AG09319 (cell line): ENCODE measurements around the gene CAMK2B.

Source experiments
- DNase-seq: peaks from one replicate; pipeline ENCODE4 v3.0.0-alpha.2; 2010; ENCODE audit warnings: low read depth; ENCODE audit errors: extremely low read depth
- TF ChIP-seq, protein P1 (sequence below): IDR thresholded peaks from 2 replicates; pipeline ENCODE4 v1.5.1; 2011; ENCODE audit warnings: low read depth, mild to moderate bottlenecking, inconsistent platforms, low read length, moderate library complexity

The CAMK2B gene

DNA sequence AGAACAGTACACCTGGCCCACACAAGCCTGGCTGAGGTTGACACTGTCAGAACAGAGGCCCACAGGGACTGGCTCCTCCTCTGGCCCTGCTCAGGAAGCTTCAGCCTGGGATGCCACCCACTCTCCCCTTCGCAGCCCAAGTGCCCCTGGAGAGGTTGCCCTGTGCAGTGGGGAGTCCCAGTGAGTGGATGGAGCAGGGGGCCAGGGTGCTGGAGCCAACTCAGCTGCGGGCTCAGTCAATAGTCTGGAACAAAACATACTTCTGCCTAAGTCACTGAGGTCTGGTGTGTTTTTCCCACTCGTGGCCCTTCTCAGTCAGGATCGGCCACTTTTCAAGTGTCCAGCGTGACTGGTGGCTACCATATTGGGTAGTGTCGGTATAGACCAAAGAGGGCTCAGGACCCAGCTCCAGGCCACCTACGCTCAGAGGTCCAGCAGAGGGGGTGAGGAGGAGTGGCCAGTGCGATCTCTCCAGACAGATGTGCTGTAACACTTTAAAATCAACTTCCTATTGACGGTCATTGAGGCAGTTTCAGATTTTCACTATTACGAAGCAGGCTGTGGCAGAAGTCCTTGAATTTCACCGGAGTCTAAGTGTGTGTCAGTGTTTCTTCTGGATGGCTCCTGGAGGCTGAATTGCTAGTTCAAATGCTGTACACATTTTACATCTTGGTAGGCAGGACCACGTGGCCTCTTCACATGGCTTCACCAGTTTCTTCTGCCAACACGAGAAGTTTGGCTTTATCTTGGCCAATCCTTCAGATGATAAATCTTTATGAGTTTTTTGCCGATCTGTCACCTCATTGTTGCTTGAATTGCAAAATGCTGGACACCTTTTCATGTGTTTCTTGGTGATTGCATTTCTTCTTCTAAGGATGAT, 135.2 kb downstream of the CAMK2B start:
- DNase-seq, result no peak
- TF ChIP-seq, protein P1, sequence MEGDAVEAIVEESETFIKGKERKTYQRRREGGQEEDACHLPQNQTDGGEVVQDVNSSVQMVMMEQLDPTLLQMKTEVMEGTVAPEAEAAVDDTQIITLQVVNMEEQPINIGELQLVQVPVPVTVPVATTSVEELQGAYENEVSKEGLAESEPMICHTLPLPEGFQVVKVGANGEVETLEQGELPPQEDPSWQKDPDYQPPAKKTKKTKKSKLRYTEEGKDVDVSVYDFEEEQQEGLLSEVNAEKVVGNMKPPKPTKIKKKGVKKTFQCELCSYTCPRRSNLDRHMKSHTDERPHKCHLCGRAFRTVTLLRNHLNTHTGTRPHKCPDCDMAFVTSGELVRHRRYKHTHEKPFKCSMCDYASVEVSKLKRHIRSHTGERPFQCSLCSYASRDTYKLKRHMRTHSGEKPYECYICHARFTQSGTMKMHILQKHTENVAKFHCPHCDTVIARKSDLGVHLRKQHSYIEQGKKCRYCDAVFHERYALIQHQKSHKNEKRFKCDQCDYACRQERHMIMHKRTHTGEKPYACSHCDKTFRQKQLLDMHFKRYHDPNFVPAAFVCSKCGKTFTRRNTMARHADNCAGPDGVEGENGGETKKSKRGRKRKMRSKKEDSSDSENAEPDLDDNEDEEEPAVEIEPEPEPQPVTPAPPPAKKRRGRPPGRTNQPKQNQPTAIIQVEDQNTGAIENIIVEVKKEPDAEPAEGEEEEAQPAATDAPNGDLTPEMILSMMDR, result no peak

DNA sequence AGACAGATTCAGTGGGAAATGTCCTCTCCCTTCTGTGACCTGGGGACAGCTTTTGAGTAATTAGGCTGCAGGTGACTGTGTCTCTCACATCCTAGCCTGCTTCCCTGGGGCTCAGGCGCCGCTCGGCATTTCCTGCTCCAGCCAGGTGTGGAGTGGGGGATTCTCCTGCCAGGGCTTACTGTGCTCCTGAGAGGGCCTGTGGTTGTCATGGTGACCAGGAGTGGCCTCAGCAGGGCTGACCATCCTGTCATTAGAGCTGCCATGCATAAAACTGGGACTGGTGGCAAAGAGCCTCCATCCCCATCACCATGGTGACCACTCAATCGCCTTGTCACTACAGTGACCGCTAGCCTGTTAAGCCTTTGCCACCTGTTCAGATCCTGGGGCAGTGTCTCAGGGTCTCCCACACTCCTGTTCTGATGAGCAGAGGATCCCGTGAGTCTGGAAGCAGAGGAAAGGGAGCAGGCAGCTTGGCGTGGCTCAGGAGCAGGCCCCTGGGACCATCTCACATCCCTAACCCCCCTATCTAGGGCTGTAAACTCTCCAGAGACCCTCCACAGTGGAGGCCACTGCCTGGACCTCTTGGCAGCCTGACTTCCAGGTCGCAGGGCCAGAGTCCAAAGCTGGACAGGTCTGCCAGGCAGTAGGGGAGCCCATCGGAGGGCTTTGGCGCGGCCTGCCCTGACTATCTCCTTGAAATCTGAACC, 136.0 kb downstream of the CAMK2B start, which contains the start of gene GCK:
GCK (minus strand) TSS at position 154 of the 707 bp plus-strand sequence. CDS start 486 bp downstream, outside the sequence.
- TF ChIP-seq, protein P1, result no peak
- DNase-seq, result no peak

- DNase-seq, result no peak
- TF ChIP-seq, protein P1, result no peak
Measured at GRCh38 chr7:44188480-44189225, 136.7 kb downstream of the CAMK2B start.

GRCh38 chr7:44187636-44188416, 137.6 kb downstream of the CAMK2B start:
- no peak for DNase-seq
- TF ChIP-seq, protein P1, result no peak

- TF ChIP-seq, protein P1, result no peak
- no peak for DNase-seq
Measured at GRCh38 chr7:44186736-44187135, 138.7 kb downstream of the CAMK2B start.

GRCh38 chr7:44185729-44186128, 139.7 kb downstream of the CAMK2B start:
- TF ChIP-seq, protein P1, result no peak
- DNase-seq, result no peak
